HEK293 (cell line): ENCODE results near the gene RALY.

Experiments
- CTCF ChIA-PET: fragments of 350-600 bp; formaldehyde crosslinking; extraction: SDS; loops from one replicate; lab custom pipeline; 2021; ENCODE audit warnings: antibody characterized with exemption; lab: Yijun Ruan, JAX
- POLR2A ChIA-PET: fragments of 300-600 bp; formaldehyde crosslinking; extraction: SDS; loops from one replicate; lab custom pipeline; 2020; ENCODE audit warnings: antibody characterized with exemption, inconsistent platforms; lab: Yijun Ruan, JAX
- H3K27ac ChIP-seq: fragments of 200-500 bp; sonication (Bioruptor generic); 2 replicates; pipeline ENCODE4 v1.5.1; 2014; ENCODE audit warnings: low read depth, low read length, control low read depth, inconsistent platforms; ENCODE audit errors: extremely low read depth
- H3K36me3 ChIP-seq, 2 experiments: fragments of 200-500 bp in 1 of 2; sonication (Bioruptor generic) in 1 of 2; 1 replicate in 1 of 2; 2 replicates in 1 of 2; pipeline ENCODE4 v1.5.1; 2014 to 2017; ENCODE audit warnings: inconsistent platforms in 2 of 2, low read length in 2 of 2; ENCODE audit not compliant: control insufficient read depth in 2 of 2, insufficient read depth in 1 of 2
- H3K4me1 ChIP-seq: fragments of 200-500 bp; sonication (Bioruptor generic); 2 replicates; pipeline ENCODE4 v1.5.1; 2014; ENCODE audit warnings: mild to moderate bottlenecking, low read length, inconsistent platforms; ENCODE audit not compliant: control insufficient read depth, insufficient read depth
- H3K4me3 ChIP-seq: 2 replicates; pipeline ENCODE4 v1.5.1; 2011; ENCODE audit warnings: low read depth, mild to moderate bottlenecking, control low read depth, low read length, moderate library complexity
- H3K9me3 ChIP-seq: fragments of 200-500 bp; sonication (Bioruptor generic); 2 replicates; pipeline ENCODE4 v1.5.1; 2014; ENCODE audit warnings: low read depth, low read length, inconsistent platforms; ENCODE audit not compliant: control insufficient read depth, insufficient read depth
- ATF2 ChIP-seq: fragments of 450-650 bp; formaldehyde crosslinking; IDR thresholded peaks from 2 replicates; pipeline ENCODE4 v1.5.1; 2016; ENCODE audit warnings: missing biosample characterization, missing genetic modification characterization, low read depth
- KLF7 ChIP-seq: fragments of 450-650 bp; formaldehyde crosslinking; IDR thresholded peaks from 2 replicates; pipeline ENCODE4 v1.5.1; 2016; ENCODE audit warnings: missing biosample characterization, missing genetic modification characterization, borderline replicate concordance
- MYNN ChIP-seq: fragments of 450-650 bp; formaldehyde crosslinking; IDR thresholded peaks from 2 replicates; pipeline ENCODE4 v1.5.1; 2016; ENCODE audit warnings: missing biosample characterization, missing genetic modification characterization, borderline replicate concordance
- SP3 ChIP-seq: fragments of 450-650 bp; formaldehyde crosslinking; IDR thresholded peaks from 2 replicates; pipeline ENCODE4 v1.5.1; 2016; ENCODE audit warnings: missing biosample characterization, missing genetic modification characterization
- WT1 ChIP-seq: fragments of 450-650 bp; formaldehyde crosslinking; IDR thresholded peaks from 2 replicates; pipeline ENCODE4 v1.5.1; 2016; ENCODE audit warnings: missing biosample characterization, missing genetic modification characterization
- ZBTB49 ChIP-seq: fragments of 450-650 bp; formaldehyde crosslinking; IDR thresholded peaks from 2 replicates; pipeline ENCODE4 v1.5.1; 2016; ENCODE audit warnings: missing biosample characterization, missing genetic modification characterization, low read depth
- ZNF121 ChIP-seq: fragments of 450-650 bp; formaldehyde crosslinking; IDR thresholded peaks from 2 replicates; pipeline ENCODE4 v1.5.1; 2016; ENCODE audit warnings: missing biosample characterization, missing genetic modification characterization
- ZNF138 ChIP-seq: fragments of 450-650 bp; formaldehyde crosslinking; IDR thresholded peaks from 2 replicates; pipeline ENCODE4 v1.5.1; 2016; ENCODE audit warnings: missing biosample characterization, missing genetic modification characterization, borderline replicate concordance
- ZNF18 ChIP-seq: fragments of 450-650 bp; formaldehyde crosslinking; IDR thresholded peaks from 2 replicates; pipeline ENCODE4 v1.5.1; 2016; ENCODE audit warnings: missing biosample characterization, missing genetic modification characterization
- ZNF404 ChIP-seq: fragments of 450-650 bp; formaldehyde crosslinking; IDR thresholded peaks from 2 replicates; pipeline ENCODE4 v1.5.1; 2017; ENCODE audit warnings: missing biosample characterization, missing genetic modification characterization
- ZNF585B ChIP-seq: fragments of 450-650 bp; formaldehyde crosslinking; IDR thresholded peaks from 2 replicates; pipeline ENCODE4 v1.5.1; 2016; ENCODE audit warnings: missing biosample characterization, missing genetic modification characterization
- ZNF600 ChIP-seq: fragments of 450-650 bp; formaldehyde crosslinking; IDR thresholded peaks from 2 replicates; pipeline ENCODE4 v1.5.1; 2016; ENCODE audit warnings: missing biosample characterization, missing genetic modification characterization
- ZNF658 ChIP-seq: fragments of 450-650 bp; formaldehyde crosslinking; IDR thresholded peaks from 2 replicates; pipeline ENCODE4; 2016; ENCODE audit warnings: missing biosample characterization, missing genetic modification characterization
- TF ChIP-seq, protein P1 (sequence below): fragments of 450-650 bp; formaldehyde crosslinking; IDR thresholded peaks from 2 replicates; pipeline ENCODE4 v1.5.1; 2016; ENCODE audit warnings: missing biosample characterization, missing genetic modification characterization
- TF ChIP-seq, protein P2 (sequence below): fragments of 450-650 bp; formaldehyde crosslinking; conservative IDR thresholded peaks from 2 replicates; pipeline ENCODE4 v1.5.1; 2016; ENCODE audit warnings: low read depth, missing biosample characterization, missing genetic modification characterization

The RALY gene

GRCh38 chr20:33963751-33964150 is 30.0 kb upstream of the RALY start:
- Histone ChIP-seq H3K27ac (no peak overlapping the region), H3K9me3 (no peaks in the 10 kb centered on the region), H3K4me1 (no peaks in the 10 kb centered on the region)
- ChIA-PET CTCF (interaction anchor here (0.9 kb wide), 1 partner anchor 33 kb away, joined by 3 read pairs; no protein-coding TSS in a partner anchor), POLR2A (interaction anchor here (0.7 kb wide), 1 partner anchor 29 kb away, joined by 3 read pairs; no protein-coding TSS in a partner anchor)
- no peak for TF ChIP-seq ZNF404 (tag by site-specific recombination)
- TF ChIP-seq ZNF121 (tag by site-specific recombination), result no peak
- TF ChIP-seq SP3, result no peak
- no peak for TF ChIP-seq ZBTB49 (tag by site-specific recombination)
- no peak for TF ChIP-seq ZNF658
- no peak for TF ChIP-seq KLF7 (tag by site-specific recombination)
- TF ChIP-seq, protein P1, sequence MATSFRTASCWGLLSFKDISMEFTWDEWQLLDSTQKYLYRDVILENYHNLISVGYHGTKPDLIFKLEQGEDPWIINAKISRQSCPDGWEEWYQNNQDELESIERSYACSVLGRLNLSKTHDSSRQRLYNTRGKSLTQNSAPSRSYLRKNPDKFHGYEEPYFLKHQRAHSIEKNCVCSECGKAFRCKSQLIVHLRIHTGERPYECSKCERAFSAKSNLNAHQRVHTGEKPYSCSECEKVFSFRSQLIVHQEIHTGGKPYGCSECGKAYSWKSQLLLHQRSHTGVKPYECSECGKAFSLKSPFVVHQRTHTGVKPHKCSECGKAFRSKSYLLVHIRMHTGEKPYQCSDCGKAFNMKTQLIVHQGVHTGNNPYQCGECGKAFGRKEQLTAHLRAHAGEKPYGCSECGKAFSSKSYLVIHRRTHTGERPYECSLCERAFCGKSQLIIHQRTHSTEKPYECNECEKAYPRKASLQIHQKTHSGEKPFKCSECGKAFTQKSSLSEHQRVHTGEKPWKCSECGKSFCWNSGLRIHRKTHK (tag by site-specific recombination), result no peak
- TF ChIP-seq, protein P2, sequence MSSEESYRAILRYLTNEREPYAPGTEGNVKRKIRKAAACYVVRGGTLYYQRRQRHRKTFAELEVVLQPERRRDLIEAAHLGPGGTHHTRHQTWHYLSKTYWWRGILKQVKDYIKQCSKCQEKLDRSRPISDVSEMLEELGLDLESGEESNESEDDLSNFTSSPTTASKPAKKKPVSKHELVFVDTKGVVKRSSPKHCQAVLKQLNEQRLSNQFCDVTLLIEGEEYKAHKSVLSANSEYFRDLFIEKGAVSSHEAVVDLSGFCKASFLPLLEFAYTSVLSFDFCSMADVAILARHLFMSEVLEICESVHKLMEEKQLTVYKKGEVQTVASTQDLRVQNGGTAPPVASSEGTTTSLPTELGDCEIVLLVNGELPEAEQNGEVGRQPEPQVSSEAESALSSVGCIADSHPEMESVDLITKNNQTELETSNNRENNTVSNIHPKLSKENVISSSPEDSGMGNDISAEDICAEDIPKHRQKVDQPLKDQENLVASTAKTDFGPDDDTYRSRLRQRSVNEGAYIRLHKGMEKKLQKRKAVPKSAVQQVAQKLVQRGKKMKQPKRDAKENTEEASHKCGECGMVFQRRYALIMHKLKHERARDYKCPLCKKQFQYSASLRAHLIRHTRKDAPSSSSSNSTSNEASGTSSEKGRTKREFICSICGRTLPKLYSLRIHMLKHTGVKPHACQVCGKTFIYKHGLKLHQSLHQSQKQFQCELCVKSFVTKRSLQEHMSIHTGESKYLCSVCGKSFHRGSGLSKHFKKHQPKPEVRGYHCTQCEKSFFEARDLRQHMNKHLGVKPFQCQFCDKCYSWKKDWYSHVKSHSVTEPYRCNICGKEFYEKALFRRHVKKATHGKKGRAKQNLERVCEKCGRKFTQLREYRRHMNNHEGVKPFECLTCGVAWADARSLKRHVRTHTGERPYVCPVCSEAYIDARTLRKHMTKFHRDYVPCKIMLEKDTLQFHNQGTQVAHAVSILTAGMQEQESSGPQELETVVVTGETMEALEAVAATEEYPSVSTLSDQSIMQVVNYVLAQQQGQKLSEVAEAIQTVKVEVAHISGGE, result no peak
- no peak for TF ChIP-seq ZNF600 (tag by site-specific recombination)
- no peak for TF ChIP-seq MYNN (tag by site-specific recombination)
- no peak for TF ChIP-seq ZNF18
- TF ChIP-seq WT1 (tag by site-specific recombination), result no peak
- TF ChIP-seq ATF2 (tag by site-specific recombination), result no peak
- TF ChIP-seq ZNF138 (tag by site-specific recombination), result no peak
- TF ChIP-seq ZNF585B (tag by site-specific recombination), result no peak
- TF ChIP-seq, all 188 proteins: peak for 0
- Histone ChIP-seq H3K36me3 (no peaks in the 10 kb centered on the region), H3K4me3 (no peak overlapping the region)
